NCI-H2196 treated with DMSO at 0.1 percent for 48 hours (cell line): ENCODE results near the gene HPS4.

Experiments
- DNase-seq: peaks from one replicate; lab custom pipeline; 2025; ENCODE audit not compliant: unreplicated experiment; lab: John Stamatoyannopoulos, UW

Gene HPS4

DNA sequence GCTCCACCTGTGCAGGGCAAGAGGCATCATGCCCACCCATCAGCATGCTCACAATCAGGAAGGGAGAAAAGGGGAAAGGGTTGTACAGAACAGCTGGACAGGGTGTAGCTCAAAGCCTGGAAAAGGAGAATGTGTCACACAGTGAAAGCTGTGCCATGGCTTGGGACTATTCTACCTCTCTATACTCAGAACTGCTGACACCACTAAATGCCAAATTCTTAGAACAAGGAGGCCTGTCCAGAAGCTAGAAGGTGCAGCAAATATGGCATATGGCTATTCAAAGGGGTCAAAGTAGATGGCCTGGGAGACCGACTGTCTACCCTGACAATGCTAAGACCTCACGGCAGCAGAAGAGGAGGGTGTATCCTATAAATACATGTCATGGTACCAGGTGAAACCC lies 12.8 kb downstream of the HPS4 start:
- no peak for DNase-seq

DNA sequence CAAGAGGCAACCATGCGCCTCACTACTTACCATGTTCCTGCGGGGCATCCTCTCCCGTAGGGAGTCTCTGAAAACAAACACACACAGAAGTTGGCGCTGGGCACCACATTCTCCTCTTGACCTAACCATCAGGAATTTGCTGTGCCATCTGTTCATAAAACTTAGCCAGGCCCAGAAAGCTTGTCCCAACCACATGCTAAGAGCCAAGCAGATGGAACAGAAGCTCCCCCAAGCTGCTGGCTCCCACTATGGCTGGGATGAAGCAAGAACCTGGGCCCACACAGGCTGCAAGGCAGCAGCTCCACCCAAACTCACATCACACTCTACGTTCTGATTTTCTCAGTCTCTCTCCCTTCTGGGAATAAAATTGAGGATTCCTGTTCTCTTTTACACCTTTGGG lies 17.4 kb downstream of the HPS4 start:
- DNase-seq = no peak

DNA sequence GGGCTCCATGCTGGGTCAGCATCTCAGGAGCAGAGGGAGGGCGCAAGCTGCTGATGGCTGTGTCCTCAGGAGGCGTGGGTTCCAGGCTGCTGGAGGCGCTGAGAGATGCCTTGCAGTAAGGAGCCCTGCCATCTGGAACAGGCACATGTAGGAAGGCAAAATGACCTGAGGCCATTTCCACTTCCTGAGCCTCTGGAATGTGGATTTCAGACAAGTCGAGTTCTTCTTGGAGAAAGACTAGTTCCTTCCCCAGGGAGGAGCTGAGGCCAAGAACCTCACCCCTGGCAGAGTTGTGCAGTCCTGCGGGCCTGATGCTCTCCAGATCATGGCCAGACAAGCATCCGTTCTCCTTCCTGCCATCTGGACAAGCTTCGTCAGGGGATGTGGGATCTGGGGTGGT lies 19.3 kb downstream of the HPS4 start:
- DNase-seq = no peak

DNA sequence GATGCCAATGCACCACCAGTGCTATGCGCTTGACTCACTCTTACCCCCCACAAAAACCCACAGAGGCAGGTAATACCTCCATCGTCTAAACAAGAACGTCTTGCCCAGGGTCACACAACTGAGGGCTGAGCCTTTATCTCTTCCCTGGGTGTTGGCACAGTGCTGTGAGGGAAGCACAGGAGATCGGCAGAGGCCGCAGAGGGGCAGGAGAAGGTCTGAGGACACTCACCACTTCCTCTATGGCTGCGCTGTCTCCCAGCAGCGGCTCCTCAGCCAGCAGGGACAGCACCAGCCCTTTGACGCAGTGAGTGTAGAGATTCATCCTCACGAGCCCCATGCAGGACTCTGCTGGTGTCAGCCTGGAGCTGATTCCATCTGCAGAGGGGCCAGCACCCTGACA lies 19.9 kb downstream of the HPS4 start:
- DNase-seq = no peak

DNA sequence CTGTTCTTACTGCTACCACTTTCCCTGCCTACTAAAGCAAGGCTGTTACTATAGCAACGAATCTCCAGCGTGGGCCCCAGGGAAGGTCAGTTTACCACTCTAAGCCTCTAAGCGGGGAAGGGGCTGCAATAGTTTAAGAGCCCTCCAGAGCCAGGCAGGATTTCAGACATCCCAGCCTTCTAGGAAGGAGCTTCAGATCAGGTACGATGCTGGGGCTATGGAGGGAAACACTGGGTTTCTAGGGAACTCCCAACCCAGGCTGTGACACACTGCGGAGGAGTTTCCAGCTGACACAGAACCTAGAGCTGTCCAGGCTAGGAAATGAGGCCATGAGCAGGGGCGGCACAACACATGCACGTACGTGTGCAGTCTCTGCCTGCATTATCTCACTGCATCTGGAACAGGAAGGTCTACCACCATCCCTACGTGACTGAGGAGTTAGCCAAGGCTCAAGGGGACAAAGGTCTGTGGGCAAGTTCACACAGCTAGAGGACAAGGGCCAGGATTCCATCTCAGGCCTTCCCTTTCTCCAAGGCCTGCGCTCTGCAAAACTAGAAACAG lies 20.4 kb downstream of the HPS4 start:
- no peak for DNase-seq

DNA sequence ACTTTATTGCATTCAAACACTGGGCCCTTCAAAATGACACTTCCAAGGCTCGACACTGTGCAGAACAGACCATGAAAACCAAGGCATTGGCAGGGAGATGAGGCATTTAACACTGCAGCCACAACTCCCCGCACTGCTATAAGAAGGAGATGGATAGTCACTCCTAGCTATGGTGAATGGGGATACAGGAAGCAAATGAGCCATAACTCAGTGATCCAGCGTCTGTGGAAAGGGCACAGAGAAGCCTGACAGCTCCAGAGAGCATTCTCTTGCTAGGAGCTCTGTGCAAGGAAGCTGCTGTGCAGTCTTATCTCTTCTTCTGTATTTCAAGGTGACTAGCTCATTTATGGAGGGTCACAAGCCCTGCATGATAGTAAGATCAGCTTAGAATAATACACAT lies 20.9 kb downstream of the HPS4 start:
- DNase-seq = no peak

DNA sequence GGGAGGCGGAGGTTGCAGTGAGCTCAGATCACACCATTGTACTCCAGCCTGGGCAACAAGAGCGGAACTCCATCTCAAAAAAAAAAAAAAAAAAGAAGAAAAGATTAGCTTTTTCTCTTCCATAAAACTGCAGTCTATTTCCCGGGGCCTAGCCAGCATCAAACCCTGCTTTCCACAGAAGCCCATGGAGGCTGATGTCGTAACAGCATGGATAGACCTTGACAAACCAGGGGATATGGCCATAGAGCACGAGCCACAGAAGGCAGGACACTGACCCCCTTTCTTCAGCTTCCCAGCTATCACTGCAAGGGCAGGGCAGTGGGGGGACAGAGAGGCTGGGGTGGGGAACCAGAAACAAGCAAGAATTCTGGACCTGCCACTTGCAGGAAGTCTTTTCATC lies 21.5 kb downstream of the HPS4 start:
- DNase-seq = no peak

DNA sequence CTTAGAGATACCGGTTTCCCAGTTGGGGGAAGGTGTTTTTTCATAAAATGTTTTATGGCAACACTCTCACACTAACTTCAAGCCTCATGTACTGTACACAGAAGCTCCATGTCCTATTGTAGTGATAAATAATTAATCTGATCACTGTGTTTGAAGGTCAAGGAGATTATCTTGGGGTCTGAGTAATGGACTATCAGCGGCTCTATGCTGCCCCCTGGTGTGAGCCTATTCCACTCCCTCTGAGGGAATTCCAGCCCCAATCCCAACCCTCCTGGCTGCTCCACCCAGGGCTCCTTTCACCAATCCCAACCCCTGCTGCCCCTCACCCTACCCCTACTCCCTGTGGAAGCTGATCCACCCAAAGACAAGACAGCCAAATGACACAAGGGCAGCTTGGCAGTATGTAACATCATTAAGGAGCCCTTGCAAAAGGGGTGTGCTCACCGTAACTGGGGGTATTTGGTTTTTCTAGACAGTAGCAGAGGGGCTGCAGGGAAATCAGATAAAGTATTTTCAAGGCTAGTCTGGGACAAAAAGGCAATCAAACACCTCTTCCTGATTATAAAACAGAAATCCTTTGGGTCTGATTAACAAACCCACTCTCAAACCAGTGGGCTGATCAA lies 22.3 kb downstream of the HPS4 start:
- no peak for DNase-seq

DNA sequence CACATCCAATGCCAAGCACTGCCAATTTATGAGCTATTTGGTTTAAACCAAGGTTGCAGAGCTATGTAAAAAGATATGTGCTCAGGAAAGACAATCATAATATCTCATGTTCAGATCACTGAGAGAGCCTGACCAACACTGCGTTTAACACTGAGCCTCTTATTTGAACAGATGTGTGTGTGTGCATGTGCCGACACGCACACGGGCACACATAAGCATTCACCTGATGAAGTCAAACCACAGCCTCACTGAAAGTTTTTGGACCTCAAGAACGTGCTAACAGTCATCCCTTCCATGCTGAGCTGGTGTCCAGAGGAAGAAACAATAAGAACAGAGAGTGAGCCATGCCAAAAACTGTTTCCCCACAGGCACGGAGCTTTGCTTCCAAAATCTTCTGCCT lies 23.4 kb downstream of the HPS4 start:
- no peak for DNase-seq

DNA sequence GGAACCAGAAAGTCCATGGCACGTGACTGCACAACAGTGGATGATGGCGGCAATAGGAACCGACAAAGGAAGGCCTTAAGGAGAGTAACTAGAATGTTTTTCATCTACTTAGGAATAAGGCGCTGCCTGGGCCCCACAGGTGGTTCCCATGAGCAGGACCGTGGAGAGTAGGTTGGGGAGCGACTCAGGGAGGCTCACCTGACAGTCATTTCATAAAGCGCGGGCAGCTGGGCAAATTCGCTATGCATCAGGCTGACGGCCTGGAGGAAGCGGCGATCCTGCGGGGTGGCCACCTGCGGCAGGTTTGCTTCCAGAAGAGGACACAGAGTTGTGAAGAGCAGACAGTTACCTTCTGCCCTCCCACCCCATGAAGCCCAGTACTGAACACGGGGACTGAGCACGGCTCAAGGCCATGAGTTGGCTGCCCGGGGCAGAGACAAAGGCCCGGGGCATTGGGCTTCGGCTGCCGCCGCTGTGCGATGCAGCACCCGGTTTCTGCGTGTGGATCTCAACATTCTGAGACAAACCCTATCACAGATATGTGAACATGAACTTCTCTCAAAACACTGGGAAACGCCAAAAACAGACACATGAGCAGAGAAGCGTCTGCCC lies 25.8 kb downstream of the HPS4 start:
- DNase-seq = no peak

DNA sequence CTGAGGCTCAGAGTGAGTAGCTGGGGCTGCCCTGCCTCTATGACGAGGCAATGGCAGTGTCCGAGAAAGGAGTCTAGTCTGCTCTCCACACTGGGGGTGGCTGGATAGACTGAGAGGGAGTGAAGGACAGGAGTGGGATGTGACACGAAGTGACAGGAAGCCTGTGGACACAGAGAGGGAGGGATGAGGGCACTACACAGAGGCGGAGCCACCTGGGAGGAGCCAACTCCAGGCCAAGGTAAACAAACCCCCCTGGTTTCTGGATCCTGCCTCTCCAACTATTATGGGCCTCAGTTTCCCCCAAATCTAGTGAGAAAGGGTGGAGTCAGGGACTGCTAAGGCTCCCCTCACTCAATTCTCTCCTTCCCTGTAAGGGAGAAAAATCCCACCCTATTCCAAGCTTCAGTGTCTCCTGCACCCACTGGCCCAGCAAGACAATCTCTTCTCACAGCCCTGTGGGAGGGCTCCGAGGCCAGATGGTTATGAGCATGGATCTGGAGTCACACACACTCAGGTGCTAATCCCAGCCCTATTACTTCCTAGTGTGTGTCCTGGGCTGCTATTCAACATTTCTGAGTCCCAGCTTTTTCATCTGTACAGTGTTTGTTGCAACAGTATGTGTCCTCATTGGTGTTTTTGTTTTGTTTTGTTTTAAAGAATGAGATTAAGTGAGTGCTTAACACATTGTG lies 29.6 kb downstream of the HPS4 start:
- no peak for DNase-seq

DNA sequence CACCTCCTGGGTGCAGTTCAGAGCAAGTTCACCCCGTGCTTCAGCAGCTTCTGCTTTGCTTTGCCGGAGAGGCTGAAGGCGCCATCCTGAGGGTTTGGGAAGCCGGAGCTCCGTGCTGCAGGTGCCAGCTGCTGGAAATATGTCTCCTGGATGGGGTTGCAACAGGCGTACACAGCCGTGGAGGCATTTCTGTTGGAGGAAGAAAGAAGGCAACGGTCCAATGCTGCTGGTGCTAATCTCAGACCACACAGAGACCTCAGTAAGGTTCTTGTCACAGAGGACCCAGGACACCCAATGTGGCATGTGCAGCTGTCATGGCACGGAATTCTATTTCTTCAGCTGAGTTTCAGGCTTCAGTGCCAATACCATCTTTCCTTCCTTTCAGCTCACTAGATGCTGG lies 30.4 kb downstream of the HPS4 start:
- no peak for DNase-seq

DNA sequence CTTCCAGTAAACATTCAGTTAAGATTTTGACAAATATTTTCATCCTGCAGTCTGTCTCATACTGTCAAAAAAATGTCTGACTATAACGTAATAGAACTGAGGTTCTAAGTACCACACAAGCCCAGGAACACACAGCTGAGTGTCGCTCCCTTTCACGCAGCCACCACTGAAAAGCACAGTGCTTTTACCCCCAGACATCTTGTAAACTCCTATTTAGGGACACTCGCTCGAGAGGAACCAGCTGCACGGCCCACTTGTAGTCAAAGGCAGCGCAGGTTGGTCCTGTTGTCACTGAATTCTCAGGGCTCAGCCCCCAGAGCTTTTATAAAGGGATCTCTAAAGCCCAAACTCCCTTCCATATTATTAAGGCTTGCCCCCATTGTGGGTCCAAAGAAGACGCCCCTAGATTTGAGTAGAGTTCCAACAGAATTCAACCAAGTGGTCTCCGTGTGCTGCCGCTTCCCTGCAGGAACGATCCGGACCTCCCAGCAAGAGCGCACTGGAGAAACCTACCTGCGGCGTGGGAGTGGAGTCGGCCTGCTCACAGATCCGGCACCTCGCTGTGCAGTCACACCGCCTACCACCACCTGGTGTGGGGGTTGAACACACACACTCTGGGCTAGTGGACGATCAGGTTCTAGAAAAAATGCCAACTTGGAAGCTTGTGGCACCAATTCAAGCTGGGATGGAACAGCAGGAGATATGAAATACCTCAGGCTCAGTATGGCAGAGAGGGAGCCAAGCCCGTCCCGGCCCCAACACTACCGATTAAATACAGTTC lies 31.2 kb downstream of the HPS4 start:
- no peak for DNase-seq

DNA sequence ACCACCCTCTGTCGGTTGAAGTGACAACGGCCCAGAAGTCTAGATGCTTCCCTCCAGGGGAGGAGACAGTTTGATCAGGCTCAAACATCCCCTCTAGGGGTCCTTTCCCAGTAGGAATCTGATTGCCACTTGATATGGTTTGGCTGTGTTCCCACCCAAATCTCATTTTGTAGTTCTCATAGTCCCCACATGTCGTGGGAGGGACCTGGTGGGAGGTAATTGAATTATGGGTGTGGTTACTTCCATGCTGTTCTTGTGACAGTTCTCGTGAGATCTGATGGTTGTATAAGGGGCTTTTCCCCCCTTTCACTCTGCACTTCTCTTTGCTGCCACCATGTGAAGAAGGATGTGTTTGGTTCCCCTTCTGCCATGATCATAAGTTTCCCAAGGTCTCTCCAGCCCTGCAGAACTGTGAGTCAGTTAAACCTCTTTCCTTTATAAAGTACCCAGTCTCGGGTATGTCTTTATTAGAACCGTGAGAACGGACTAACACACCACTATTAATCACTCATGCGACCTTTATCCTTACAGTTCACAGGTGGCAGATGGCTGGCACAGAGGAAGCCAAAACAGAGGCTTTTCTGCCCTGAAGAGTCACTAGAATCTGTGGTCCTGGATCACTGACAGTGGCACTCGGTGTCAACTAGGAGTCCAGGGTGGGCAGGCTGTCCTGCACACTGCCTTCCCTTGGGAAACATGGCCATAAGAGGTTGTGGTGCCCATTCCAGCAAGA lies 33.0 kb downstream of the HPS4 start:
- DNase-seq = no peak

DNA sequence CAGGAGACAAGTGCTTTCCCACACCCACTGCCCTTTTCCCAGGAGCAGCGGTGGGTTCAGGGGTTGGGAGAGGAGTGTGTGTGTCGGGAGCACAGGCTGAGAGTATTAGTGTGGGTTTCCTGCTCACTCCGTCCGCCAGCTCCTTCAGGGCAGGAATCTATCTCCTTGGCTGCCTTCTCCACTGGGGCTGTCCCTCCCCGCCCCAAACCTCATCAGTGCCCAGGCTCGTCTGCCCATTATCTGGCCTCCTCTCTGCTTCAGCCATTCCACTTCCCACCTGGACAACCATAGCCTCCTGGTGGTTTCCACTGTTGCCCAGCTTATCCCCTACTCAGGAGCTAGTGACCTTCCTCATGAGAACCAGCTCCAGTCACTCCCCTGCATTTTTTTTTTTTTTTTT lies 34.6 kb downstream of the HPS4 start:
- DNase-seq = no peak

DNA sequence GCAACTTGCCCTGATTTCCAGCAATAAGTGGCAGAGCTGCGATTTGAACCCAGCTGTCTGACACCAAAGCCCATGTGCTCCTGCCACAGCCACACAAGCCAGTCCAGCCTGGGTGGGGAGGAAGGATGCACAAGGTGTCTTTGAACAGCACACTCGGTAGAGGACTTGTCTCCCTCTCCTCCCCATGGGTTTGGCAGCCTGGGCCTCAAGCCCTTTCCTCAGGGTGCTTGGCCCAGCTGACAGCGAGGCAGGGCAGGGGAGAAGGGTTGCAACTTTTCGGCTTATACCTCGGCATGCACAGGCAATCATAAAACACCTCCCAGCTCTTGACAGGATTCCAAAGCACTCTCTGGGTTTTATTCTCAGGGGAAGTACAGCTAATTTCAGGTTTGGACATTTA lies 35.2 kb downstream of the HPS4 start:
- no peak for DNase-seq

DNA sequence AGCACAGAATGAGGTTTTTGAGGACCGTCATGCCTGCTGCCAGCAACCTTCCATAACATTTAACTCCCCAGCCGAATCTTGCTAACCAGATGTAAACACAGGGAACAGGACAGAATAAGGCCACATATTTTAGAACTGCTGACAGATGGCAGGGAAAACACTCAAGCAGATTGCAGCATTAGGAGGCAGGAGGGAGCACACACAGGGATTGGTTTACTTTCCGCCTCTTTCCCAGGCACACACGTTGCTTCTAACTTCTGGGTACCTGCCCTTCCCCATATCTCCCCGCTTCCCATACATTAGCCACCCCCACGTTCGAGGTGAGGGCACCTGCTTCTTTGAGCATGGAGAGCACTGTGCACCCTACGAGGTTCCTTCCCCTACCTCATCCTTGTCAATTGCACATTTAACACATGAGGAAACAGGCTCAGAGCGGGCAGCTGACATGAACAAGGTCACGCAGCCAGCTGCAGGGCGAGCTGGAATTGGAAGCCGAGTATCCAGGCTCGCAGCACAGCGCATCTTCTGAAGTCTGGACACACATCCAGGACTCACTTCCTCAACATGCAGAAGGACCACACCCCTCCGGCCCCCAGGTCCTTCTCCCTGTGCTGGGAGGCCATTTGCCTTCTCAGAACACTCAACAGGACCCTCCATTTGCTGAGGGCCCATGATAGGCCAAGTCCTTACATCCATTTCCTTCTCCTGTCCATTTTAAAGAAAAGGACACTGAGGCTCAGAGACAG lies 35.8 kb downstream of the HPS4 start:
- no peak for DNase-seq

DNA sequence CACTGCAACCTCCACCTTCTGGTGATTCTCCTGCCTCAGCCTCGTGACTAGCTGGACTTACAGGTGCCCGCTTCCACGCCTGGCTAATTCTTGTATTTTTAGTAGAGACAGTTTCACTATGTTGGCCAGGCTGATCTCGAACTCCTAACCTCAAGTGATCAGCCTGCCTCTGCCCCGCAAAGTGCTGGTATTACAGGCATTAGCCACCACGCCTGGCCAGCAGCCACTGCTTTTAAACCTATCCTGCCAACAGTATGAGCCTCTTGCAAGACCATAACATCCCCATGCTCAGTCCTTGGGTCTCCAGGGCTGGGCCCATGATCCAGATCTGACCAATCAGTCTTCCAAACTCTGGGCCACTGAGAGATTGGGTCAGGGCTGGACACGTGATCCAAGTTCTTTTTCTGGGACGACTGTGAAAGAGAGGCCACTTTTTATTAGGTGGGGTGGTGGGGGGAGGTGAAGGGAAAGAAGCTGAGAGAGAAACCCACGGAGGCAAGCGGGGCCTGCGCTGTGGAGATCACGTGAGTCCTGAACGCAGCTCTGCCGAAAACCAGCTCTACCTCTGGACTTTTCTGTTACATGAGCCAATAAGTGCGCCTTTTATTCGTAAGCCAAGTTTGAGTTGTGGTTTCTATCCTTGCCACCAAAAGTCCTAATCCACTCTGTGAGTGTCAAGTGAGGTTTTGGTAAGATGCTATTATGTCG lies 36.6 kb downstream of the HPS4 start:
- no peak for DNase-seq

DNA sequence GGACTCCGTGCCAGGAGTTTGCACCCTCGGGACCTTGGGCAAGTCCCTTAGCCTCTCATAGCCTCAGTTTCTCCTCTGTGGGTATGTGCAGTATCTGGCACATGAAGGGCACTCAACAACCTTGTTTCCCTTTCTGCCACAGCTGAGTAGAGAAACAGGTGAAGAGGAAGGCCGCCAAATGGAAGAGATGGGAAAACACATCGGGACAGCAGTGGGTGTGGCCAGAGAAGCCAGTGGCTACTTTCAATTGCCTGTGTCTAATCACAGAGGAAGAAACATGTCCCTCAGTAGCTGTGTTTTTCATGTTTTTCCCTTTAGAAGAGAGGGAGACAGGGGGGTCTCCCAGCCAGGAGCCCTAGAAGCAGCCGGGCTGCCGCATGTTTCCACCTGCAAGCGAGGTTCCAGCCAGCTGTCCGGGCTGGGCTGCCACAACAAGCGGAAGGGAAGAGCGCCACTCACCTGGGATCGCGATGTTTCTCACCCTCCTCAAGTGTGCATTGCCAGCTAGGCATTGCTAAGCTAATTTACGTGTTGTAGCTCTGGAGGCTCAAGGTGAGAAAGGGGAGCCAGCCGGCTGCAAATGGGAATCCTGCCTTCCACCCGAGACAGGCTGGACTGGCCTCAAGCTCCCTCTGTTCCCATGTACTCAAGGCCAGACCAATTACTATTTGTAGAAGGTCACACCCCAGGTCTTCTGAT lies 37.9 kb downstream of the HPS4 start:
- no peak for DNase-seq
